HG03354 (cell line): Measurements from ENCODE around the gene SPX.

ENCODE experiments used
- ATAC-seq: cut with Tn5 transposase; IDR thresholded peaks from one replicate; pipeline ENCODE4 v1.9.1; 2021; ENCODE audit warnings: mild to moderate bottlenecking; ENCODE audit not compliant: unreplicated experiment, poor library complexity, severe bottlenecking

Gene SPX

GRCh38 chr12:21573733-21574358 is 47.8 kb downstream of the SPX start:
- no peak for ATAC-seq

GRCh38 chr12:21576431-21576830 is 50.3 kb downstream of the SPX start:
- no peak for ATAC-seq

GRCh38 chr12:21577516-21577915 is 51.4 kb downstream of the SPX start:
- ATAC-seq, result no peak

- ATAC-seq, result no peak
Observed at GRCh38 chr12:21580748-21581516, 54.8 kb downstream of the SPX start.
